WTC11 (cell line): Measurements from ENCODE around the gene USH1C. TPM values are rescaled to one million over a fixed set of nuclear protein-coding genes. Genes with fewer than 3 reads are reported as not detected.

ENCODE experiments used
- ATAC-seq: fragments of 200-7000 bp; cut with Tn5 transposase; 2 replicates; pipeline ENCODE4 v1.10.0; 2021; ENCODE audit warnings: mild to moderate bottlenecking, moderate library complexity
- CTCF ChIA-PET: fragments of 300-600 bp; sonication (Branson Sonifier 250); formaldehyde crosslinking; loops from one replicate; lab custom pipeline; 2021; ENCODE audit warnings: antibody characterized with exemption; lab: Charles Lee
- POLR2A ChIA-PET: fragments of 350-600 bp; sonication (Branson Sonifier 250); formaldehyde crosslinking; loops from one replicate; lab custom pipeline; 2021; ENCODE audit warnings: antibody characterized with exemption; lab: Charles Lee
- DNase-seq: peaks from one replicate; pipeline ENCODE4 v3.0.0; 2021; ENCODE audit warnings: low spot score
- H3K27ac Mint-ChIP-seq: 2 replicates; pipeline ENCODE4 v1.8.0; 2021; ENCODE audit warnings: mixed read lengths
- H3K27me3 Mint-ChIP-seq: 2 replicates; pipeline ENCODE4 v1.8.0; 2021; ENCODE audit warnings: low read depth, mild to moderate bottlenecking, moderate library complexity, mixed read lengths
- H3K36me3 Mint-ChIP-seq: 2 replicates; pipeline ENCODE4 v1.8.0; 2021; ENCODE audit warnings: mixed read lengths
- H3K4me1 Mint-ChIP-seq: 2 replicates; pipeline ENCODE4 v1.8.0; 2022; ENCODE audit warnings: mixed read lengths
- H3K4me3 Mint-ChIP-seq: 2 replicates; pipeline ENCODE4 v1.8.0; 2021; ENCODE audit warnings: mild to moderate bottlenecking, moderate library complexity, mixed read lengths
- H3K9me3 Mint-ChIP-seq: 2 replicates; pipeline ENCODE4 v1.8.0; 2021; ENCODE audit warnings: mixed read lengths
- ARID4B ChIP-seq: sonication (generic); formaldehyde crosslinking; IDR thresholded peaks from 2 replicates; pipeline ENCODE4 v1.8.0; 2023; ENCODE audit warnings: missing genetic modification reagents, mild to moderate bottlenecking, borderline replicate concordance
- ATF1 ChIP-seq: sonication (generic); formaldehyde crosslinking; IDR thresholded peaks from 2 replicates; pipeline ENCODE4 v1.8.1; 2023; ENCODE audit warnings: mild to moderate bottlenecking, moderate library complexity, missing genetic modification reagents
- CREB1 ChIP-seq: sonication (generic); formaldehyde crosslinking; IDR thresholded peaks from 2 replicates; pipeline ENCODE4 v1.8.0; 2023; ENCODE audit warnings: mild to moderate bottlenecking, missing genetic modification reagents
- E2F5 ChIP-seq: sonication (generic); formaldehyde crosslinking; IDR thresholded peaks from 2 replicates; pipeline ENCODE4 v1.8.1; 2022; ENCODE audit warnings: mild to moderate bottlenecking, moderate library complexity, missing genetic modification reagents
- ELF4 ChIP-seq: sonication (generic); formaldehyde crosslinking; IDR thresholded peaks from 2 replicates; pipeline ENCODE4 v1.8.1; 2022; ENCODE audit warnings: low read depth, mild to moderate bottlenecking, moderate library complexity, missing genetic modification reagents
- ETV6 ChIP-seq: sonication (generic); formaldehyde crosslinking; IDR thresholded peaks from 2 replicates; pipeline ENCODE4 v1.8.1; 2022; ENCODE audit warnings: mild to moderate bottlenecking, missing genetic modification reagents
- FOXP4 ChIP-seq: sonication (generic); formaldehyde crosslinking; IDR thresholded peaks from 2 replicates; pipeline ENCODE4 v1.8.0; 2022; ENCODE audit warnings: mild to moderate bottlenecking, missing genetic modification reagents
- HMGA2 ChIP-seq: fragments of 250-450 bp; sonication (Bioruptor Pico); IDR thresholded peaks from 2 replicates; pipeline ENCODE4 v1.4.0; 2021; ENCODE audit warnings: mild to moderate bottlenecking, moderate library complexity
- KAT7 ChIP-seq: sonication (generic); formaldehyde crosslinking; IDR thresholded peaks from 2 replicates; pipeline ENCODE4 v1.8.1; 2023; ENCODE audit warnings: missing genetic modification reagents, mild to moderate bottlenecking, borderline replicate concordance
- MAX ChIP-seq: sonication (generic); formaldehyde crosslinking; IDR thresholded peaks from 2 replicates; pipeline ENCODE4 v1.8.0; 2022; ENCODE audit warnings: mild to moderate bottlenecking, missing genetic modification reagents
- MXD4 ChIP-seq: fragments of 250-450 bp; sonication (Bioruptor Pico); IDR thresholded peaks from 2 replicates; pipeline ENCODE4 v1.8.0; 2021; ENCODE audit warnings: mild to moderate bottlenecking, moderate library complexity, borderline replicate concordance
- NFATC4 ChIP-seq: fragments of 250-450 bp; sonication (Bioruptor Pico); IDR thresholded peaks from 2 replicates; pipeline ENCODE4 v1.9.0; 2021; ENCODE audit warnings: mild to moderate bottlenecking
- NR3C1 ChIP-seq: sonication (generic); formaldehyde crosslinking; conservative IDR thresholded peaks from 2 replicates; pipeline ENCODE4 v1.8.1; 2023; ENCODE audit warnings: low read depth, mild to moderate bottlenecking, missing genetic modification reagents
- OVOL2 ChIP-seq: fragments of 250-450 bp; sonication (Bioruptor Pico); IDR thresholded peaks from 2 replicates; pipeline ENCODE4 v1.9.0; 2021; ENCODE audit warnings: mild to moderate bottlenecking, borderline replicate concordance
- PRRX2 ChIP-seq: fragments of 250-450 bp; sonication (Bioruptor Pico); IDR thresholded peaks from 2 replicates; pipeline ENCODE4 v1.8.0; 2021; ENCODE audit warnings: mild to moderate bottlenecking
- RELA ChIP-seq: sonication (generic); formaldehyde crosslinking; IDR thresholded peaks from 2 replicates; pipeline ENCODE4 v1.8.1; 2022; ENCODE audit warnings: missing genetic modification reagents, mild to moderate bottlenecking, borderline replicate concordance
- SOX15 ChIP-seq: fragments of 250-450 bp; sonication (Bioruptor Pico); IDR thresholded peaks from 2 replicates; pipeline ENCODE4 v1.9.0; 2021; ENCODE audit warnings: mild to moderate bottlenecking
- ZNF423 ChIP-seq: fragments of 250-450 bp; sonication (Bioruptor Pico); IDR thresholded peaks from 2 replicates; pipeline ENCODE4 v2.1.2; 2022; ENCODE audit warnings: mild to moderate bottlenecking, moderate library complexity
- total RNA-seq: library from RNA; stranded (reverse); gene quantifications from 3 replicates; pipeline ENCODE4 v1.2.3, GENCODE V29; 2021

The USH1C gene
- total RNA-seq, 1 experiment from 2014 or later: 3.9 TPM

GRCh38 chr11:17580271-17580670 lies 36.1 kb upstream of the USH1C start:
- no peak overlapping the region for H3K4me3 Mint-ChIP-seq
- TF ChIP-seq MAX (no peak), ARID4B (no peak), OVOL2 (CRISPR knock-in tag) (no peak), ZNF423 (CRISPR knock-in tag) (peak; percentile 82), ELF4 (no peak)
- CTCF ChIA-PET: no interaction called here
- POLR2A ChIA-PET: no interaction called here
- no peaks in the 10 kb centered on the region for H3K36me3 Mint-ChIP-seq
- no peaks in the 10 kb centered on the region; the same call in 1 of the 2 replicates for H3K9me3 Mint-ChIP-seq
- H3K27ac Mint-ChIP-seq: no peak overlapping the region
- ATAC-seq: no peak
- peak; percentile 3 for DNase-seq
- H3K4me1 Mint-ChIP-seq: peaks cover 16% of the 10 kb centered on the region
- no peaks in the 10 kb centered on the region; the same call in 1 of the 2 replicates for H3K27me3 Mint-ChIP-seq

- no peak for ATAC-seq
- CTCF ChIA-PET: no interaction called here
- H3K9me3 Mint-ChIP-seq: no peaks in the 10 kb centered on the region; the same call in 1 of the 2 replicates
Observed at GRCh38 chr11:17579451-17579850, 35.2 kb upstream of the USH1C start.

More at GRCh38 chr11:17579451-17579850, 35.2 kb upstream of the USH1C start:
- H3K36me3 Mint-ChIP-seq: no peaks in the 10 kb centered on the region
- DNase-seq: peak; percentile 6
- H3K4me3 Mint-ChIP-seq: no peak overlapping the region
- no peak overlapping the region for H3K27ac Mint-ChIP-seq
- TF ChIP-seq CREB1 (CRISPR knock-in tag): no peak
- TF ChIP-seq ATF1 (CRISPR knock-in tag): no peak
- no peak for TF ChIP-seq FOXP4 (CRISPR knock-in tag)
- no peak for TF ChIP-seq NR3C1
- TF ChIP-seq SOX15: no peak
- no peak for TF ChIP-seq ARID4B
- no peak for TF ChIP-seq ZNF423 (CRISPR knock-in tag)
- TF ChIP-seq MXD4 (CRISPR knock-in tag): no peak
- no peak for TF ChIP-seq HMGA2 (CRISPR knock-in tag)
- TF ChIP-seq RELA (CRISPR knock-in tag): no peak
- TF ChIP-seq PRRX2 (CRISPR knock-in tag): no peak
- no peak for TF ChIP-seq KAT7 (CRISPR knock-in tag)
- no peak for TF ChIP-seq NFATC4 (CRISPR knock-in tag)
- TF ChIP-seq E2F5 (CRISPR knock-in tag): no peak
- TF ChIP-seq ETV6 (CRISPR knock-in tag): no peak
- POLR2A ChIA-PET: no interaction called here
- no peaks in the 10 kb centered on the region; the same call in 1 of the 2 replicates for H3K27me3 Mint-ChIP-seq
- H3K4me1 Mint-ChIP-seq: peaks cover 16% of the 10 kb centered on the region
